HCT116 (cell line): Measurements from ENCODE around the gene AP1AR.

Experiments used
- CTCF ChIP-seq, 3 experiments: fragments of 200-600 bp in 1 of 3; sonication (generic) in 1 of 3; IDR thresholded peaks in 2 of 3; conservative IDR thresholded peaks in 1 of 3; 2 replicates each; pipeline ENCODE4 v1.5.1; 2012 to 2017; ENCODE audit warnings: low read depth in 2 of 3, low read length in 2 of 3, antibody characterized with exemption in 1 of 3, borderline replicate concordance in 1 of 3, control low read depth in 1 of 3, mild to moderate bottlenecking in 1 of 3, mixed read lengths in 1 of 3, mixed run types in 1 of 3, moderate library complexity in 1 of 3; ENCODE audit not compliant: insufficient read depth in 1 of 3
- EZH2 ChIP-seq: fragments of 200-600 bp; sonication (generic); IDR thresholded peaks from 2 replicates; pipeline ENCODE4 v1.6.1; 2017; ENCODE audit warnings: antibody characterized with exemption, mixed run types
- FOSL1 ChIP-seq: IDR thresholded peaks from 2 replicates; pipeline ENCODE4 v1.6.1; 2012; ENCODE audit warnings: low read depth
- YY1 ChIP-seq: IDR thresholded peaks from 2 replicates; pipeline ENCODE4 v1.6.1; 2011; ENCODE audit warnings: low read length, low read depth, moderate library complexity, mild to moderate bottlenecking; ENCODE audit not compliant: insufficient replicate concordance; ENCODE audit errors: extremely low read depth

- TF ChIP-seq FOSL1 (no peak), CTCF (IDR thresholded peaks at IDR 0.05 in 2 of 3, conservative IDR thresholded peaks at IDR 0.05 in 1 of 3; ENCODE audit: borderline replicate concordance in 1 of 3, insufficient read depth in 1 of 3, low read depth in 2 of 3, low read length in 2 of 3) (no peak), YY1 (peak; percentile 4), EZH2 (no peak)
Measured at GRCh38 chr4:112230879-112231778, 458 bp upstream of the AP1AR start.
